ENCODE data around the gene VPS8.
"Not testable (repeated sequence)": the region's sequence is repeated elsewhere in the genome, so short reads cannot be mapped to it uniquely, and the experiment has no call there.

Gene VPS8

GRCh38 chr3:184873141-184873540 is 61.2 kb downstream of the VPS8 start:
- DNase-seq, result no peak

- peak; percentile 73 for DNase-seq
Observed at GRCh38 chr3:184874709-184875644, 63.0 kb downstream of the VPS8 start.

- DNase-seq, result no peak
Observed at GRCh38 chr3:184880276-184881019, 68.5 kb downstream of the VPS8 start.

- DNase-seq, result no peak
Observed at GRCh38 chr3:184884359-184885017, 72.5 kb downstream of the VPS8 start.

- DNase-seq, result no peak
Observed at GRCh38 chr3:184885112-184885511, 73.1 kb downstream of the VPS8 start.

- peak; percentile 19 for DNase-seq
Observed at GRCh38 chr3:184887574-184887973, 75.6 kb downstream of the VPS8 start.

GRCh38 chr3:184889312-184889904 is 77.4 kb downstream of the VPS8 start:
- no peak for DNase-seq

GRCh38 chr3:184894051-184894450 is 82.1 kb downstream of the VPS8 start:
- no peak for DNase-seq

GRCh38 chr3:184895350-184895749 is 83.4 kb downstream of the VPS8 start:
- DNase-seq, result no peak

- DNase-seq, result no peak
Observed at GRCh38 chr3:184896336-184896735, 84.4 kb downstream of the VPS8 start.

- DNase-seq, result no peak
Observed at GRCh38 chr3:184899953-184900595, 88.1 kb downstream of the VPS8 start.

- DNase-seq, result not testable (repeated sequence)
Observed at GRCh38 chr3:184907031-184907430, 95.1 kb downstream of the VPS8 start.

GRCh38 chr3:184907681-184908649 is 96.0 kb downstream of the VPS8 start:
- no peak for DNase-seq

- no peak for DNase-seq
Observed at GRCh38 chr3:184908859-184909258, 96.9 kb downstream of the VPS8 start.

GRCh38 chr3:184910664-184911063 is 98.7 kb downstream of the VPS8 start:
- DNase-seq, result no peak

GRCh38 chr3:184911570-184911969 is 99.6 kb downstream of the VPS8 start:
- DNase-seq, result peak; percentile 13

GRCh38 chr3:184912163-184912562 is 100.2 kb downstream of the VPS8 start:
- DNase-seq, result no peak

GRCh38 chr3:184914628-184915027 is 102.7 kb downstream of the VPS8 start:
- DNase-seq, result no peak

GRCh38 chr3:184918750-184919149 is 106.8 kb downstream of the VPS8 start:
- DNase-seq, result no peak

- no peak for DNase-seq
Observed at GRCh38 chr3:184919651-184920050, 107.7 kb downstream of the VPS8 start.

- DNase-seq, result no peak
Observed at GRCh38 chr3:184924547-184924946, 112.6 kb downstream of the VPS8 start.
